ENCODE data around the gene UPP1. TPM values are rescaled to one million over a fixed set of nuclear protein-coding genes. Genes with fewer than 3 reads are reported as not detected.
A peak's percentile ranks its signal among the peaks of the same experiment; 100 is the strongest.
"Not testable (repeated sequence)": the region's sequence is repeated elsewhere in the genome, so short reads cannot be mapped to it uniquely, and the experiment has no call there.

Gene UPP1
- total and polyA plus RNA-seq, 9 donors = 0.71 to 3.2 (median 1.7) TPM

DNA sequence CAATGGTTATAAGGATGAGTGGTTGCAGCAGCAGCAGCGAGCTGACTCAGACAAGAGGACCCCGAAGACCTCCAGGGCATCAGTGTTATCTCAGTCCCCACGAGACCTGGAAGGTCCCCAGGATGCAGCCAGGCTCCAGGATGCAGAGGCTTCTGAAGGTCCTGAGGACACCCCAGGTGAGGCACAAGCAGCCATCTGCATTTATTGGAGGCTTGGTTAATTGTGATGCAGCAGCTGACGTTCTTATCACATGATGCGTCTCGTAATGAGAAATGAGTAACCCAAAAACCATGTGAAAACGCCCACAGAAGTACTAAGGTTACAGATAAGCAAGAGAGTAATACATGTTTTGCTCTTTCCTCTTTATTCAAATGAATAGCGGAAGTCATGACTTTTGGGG, 36.3 kb upstream of the UPP1 start:
- no peak overlapping the region for H3K27ac ChIP-seq (ENCODE audit: low read length)
- no peak for DNase-seq
- H3K9me3 ChIP-seq (replicated peaks; ENCODE audit: control insufficient read depth, low read depth, low read length) = no peaks in the 10 kb centered on the region
- H3K27me3 ChIP-seq (ENCODE audit: control insufficient read depth, insufficient read depth, low read length) = no peaks in the 10 kb centered on the region
- 83% methylated on average over 6 of the region's 8 CpGs for WGBS (ENCODE audit: insufficient coverage)
- H3K4me3 ChIP-seq (ENCODE audit: low read length) = no peak overlapping the region
- H3K4me1 ChIP-seq (ENCODE audit: control insufficient read depth, insufficient read depth, low read length) = no peaks in the 10 kb centered on the region
- no peaks in the 10 kb centered on the region for H3K36me3 ChIP-seq (ENCODE audit: control insufficient read depth, insufficient read depth, low read length)

DNA sequence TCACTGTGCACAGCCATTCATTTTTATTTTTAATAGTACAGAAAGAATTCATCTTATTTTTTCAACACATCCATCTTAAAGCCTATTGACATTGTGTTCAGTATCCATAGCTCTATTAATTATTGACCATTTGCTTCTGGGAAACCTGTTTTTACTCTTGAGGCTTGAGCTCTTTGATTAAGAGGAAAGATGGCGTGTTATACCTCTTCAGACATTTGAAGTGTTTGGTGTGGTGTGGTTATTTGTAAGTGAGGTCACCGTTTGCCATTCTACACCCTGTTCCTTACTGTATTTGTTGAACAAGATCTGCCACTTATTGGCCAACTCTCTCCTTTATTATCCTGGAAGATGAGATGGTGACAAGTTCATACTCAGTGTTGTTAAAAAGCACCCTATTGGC, 35.3 kb upstream of the UPP1 start:
- Histone ChIP-seq H3K36me3 (ENCODE audit: control insufficient read depth, insufficient read depth, low read length) (no peaks in the 10 kb centered on the region), H3K4me1 (ENCODE audit: control insufficient read depth, insufficient read depth, low read length) (no peaks in the 10 kb centered on the region), H3K4me3 (ENCODE audit: low read length) (no peak overlapping the region), H3K9me3 (replicated peaks; ENCODE audit: control insufficient read depth, low read depth, low read length) (no peaks in the 10 kb centered on the region), H3K27me3 (ENCODE audit: control insufficient read depth, insufficient read depth, low read length) (no peaks in the 10 kb centered on the region), H3K27ac (ENCODE audit: low read length) (no peak overlapping the region)
- 80% methylated on average over 1 of the region's 2 CpGs for WGBS (ENCODE audit: insufficient coverage)
- no peak for DNase-seq

DNA sequence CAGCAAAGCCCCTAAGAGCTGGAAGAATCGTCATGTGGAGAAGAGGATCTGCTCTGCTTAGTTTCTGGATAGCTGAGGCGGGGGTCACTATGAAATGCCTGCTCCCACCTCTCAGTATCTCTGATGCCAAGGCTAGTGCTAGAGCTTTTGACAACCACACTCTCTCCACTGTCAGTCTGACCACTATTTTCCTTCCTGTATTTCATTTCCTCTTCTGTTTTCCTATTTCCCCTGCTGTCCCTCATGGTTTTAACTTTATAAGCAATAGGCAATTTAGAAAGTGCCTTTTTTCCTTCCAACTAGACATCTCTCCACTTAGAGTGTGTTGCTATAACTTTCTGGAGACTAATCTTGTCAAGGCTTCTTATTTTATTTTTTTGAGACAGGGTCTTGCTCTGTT, 30.1 kb upstream of the UPP1 start:
- Histone ChIP-seq H3K27ac (ENCODE audit: low read length) (no peak overlapping the region), H3K4me1 (ENCODE audit: control insufficient read depth, insufficient read depth, low read length) (no peaks in the 10 kb centered on the region), H3K27me3 (ENCODE audit: control insufficient read depth, insufficient read depth, low read length) (no peaks in the 10 kb centered on the region), H3K36me3 (ENCODE audit: control insufficient read depth, insufficient read depth, low read length) (no peaks in the 10 kb centered on the region), H3K4me3 (ENCODE audit: low read length) (no peak overlapping the region), H3K9me3 (replicated peaks; ENCODE audit: control insufficient read depth, low read depth, low read length) (no peaks in the 10 kb centered on the region)
- no CpG with 5 or more reads among the region's 2 CpGs for WGBS (ENCODE audit: insufficient coverage)
- peak; percentile 11 for DNase-seq

DNA sequence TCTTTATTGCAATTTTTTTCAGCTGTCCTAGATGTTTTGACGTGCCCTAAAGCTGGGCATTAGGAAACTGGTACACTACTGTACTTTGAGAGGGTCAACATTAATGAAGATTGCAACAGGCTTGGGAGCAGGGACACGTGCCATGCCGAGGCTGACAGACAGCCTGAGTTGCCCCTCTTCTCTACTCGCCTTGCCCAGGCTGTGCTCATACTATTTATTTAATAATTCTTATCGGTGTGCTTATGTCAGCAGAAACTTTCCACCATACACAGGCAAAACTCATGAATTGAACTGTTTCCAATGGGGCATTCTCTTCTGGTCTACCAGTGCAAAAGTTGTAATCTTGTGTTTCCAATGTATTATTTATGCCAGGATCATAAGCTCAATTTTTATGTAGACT, 29.4 kb upstream of the UPP1 start:
- Histone ChIP-seq H3K9me3 (replicated peaks; ENCODE audit: control insufficient read depth, low read depth, low read length) (no peaks in the 10 kb centered on the region), H3K27ac (ENCODE audit: low read length) (no peak overlapping the region), H3K4me1 (ENCODE audit: control insufficient read depth, insufficient read depth, low read length) (no peaks in the 10 kb centered on the region), H3K36me3 (ENCODE audit: control insufficient read depth, insufficient read depth, low read length) (no peaks in the 10 kb centered on the region), H3K27me3 (ENCODE audit: control insufficient read depth, insufficient read depth, low read length) (no peaks in the 10 kb centered on the region), H3K4me3 (ENCODE audit: low read length) (no peak overlapping the region)
- DNase-seq = no peak
- WGBS (ENCODE audit: insufficient coverage) = 100% methylated on average over 1 of the region's 5 CpGs

DNA sequence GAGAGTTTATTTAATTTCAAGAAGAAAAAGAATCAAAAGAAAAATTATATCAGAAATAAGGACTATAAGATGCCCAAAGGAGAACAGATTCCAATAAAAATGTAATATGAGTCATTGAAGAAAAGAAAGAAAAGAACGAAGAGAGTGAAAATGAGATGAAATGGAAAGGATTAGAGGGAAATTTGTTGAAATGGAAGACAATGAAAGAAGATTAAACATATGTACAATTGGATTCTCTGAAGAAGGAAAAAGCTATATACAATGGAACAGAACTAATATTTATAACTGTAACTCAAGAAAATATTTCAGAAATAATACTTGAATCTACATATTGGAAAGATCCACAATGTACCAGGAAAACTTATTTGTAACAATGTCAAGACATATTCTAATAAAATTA, 25.1 kb upstream of the UPP1 start:
- no peak overlapping the region for H3K27ac ChIP-seq (ENCODE audit: low read length)
- no peaks in the 10 kb centered on the region for H3K36me3 ChIP-seq (ENCODE audit: control insufficient read depth, insufficient read depth, low read length)
- H3K4me1 ChIP-seq (ENCODE audit: control insufficient read depth, insufficient read depth, low read length) = no peaks in the 10 kb centered on the region
- H3K27me3 ChIP-seq (ENCODE audit: control insufficient read depth, insufficient read depth, low read length) = no peaks in the 10 kb centered on the region
- no peaks in the 10 kb centered on the region for H3K9me3 ChIP-seq (replicated peaks; ENCODE audit: control insufficient read depth, low read depth, low read length)
- no CpG with 5 or more reads among the region's 1 CpG for WGBS (ENCODE audit: insufficient coverage)
- H3K4me3 ChIP-seq (ENCODE audit: low read length) = no peak overlapping the region
- DNase-seq = no peak

DNA sequence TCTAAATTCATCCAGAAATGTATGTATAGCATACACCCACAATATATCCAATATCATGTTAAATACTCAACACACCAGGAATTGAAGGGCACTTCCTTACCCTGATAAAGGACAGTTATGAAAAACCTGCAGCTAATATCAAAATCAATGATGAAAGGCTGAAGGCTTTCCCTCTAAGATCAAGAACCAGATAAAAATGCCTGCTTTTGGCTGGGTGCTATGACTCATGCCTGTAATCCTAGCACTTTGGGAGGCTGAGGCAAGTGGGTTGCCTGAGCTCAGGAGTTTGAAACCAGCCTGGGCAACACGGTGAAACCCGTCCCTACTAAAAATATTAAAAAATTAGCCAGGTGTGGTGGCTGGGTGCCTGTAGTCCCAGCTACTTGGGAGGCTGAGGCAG, 21.6 kb upstream of the UPP1 start:
- whole genome bisulfite sequencing (ENCODE audit: insufficient coverage) = no CpG with 5 or more reads among the region's 2 CpGs
- no peaks in the 10 kb centered on the region for H3K9me3 ChIP-seq (replicated peaks; ENCODE audit: control insufficient read depth, low read depth, low read length)
- H3K27me3 ChIP-seq (ENCODE audit: control insufficient read depth, insufficient read depth, low read length) = no peaks in the 10 kb centered on the region
- H3K4me3 ChIP-seq (ENCODE audit: low read length) = no peak overlapping the region
- DNase-seq = no peak
- no peaks in the 10 kb centered on the region for H3K36me3 ChIP-seq (ENCODE audit: control insufficient read depth, insufficient read depth, low read length)
- no peaks in the 10 kb centered on the region for H3K4me1 ChIP-seq (ENCODE audit: control insufficient read depth, insufficient read depth, low read length)
- no peak overlapping the region for H3K27ac ChIP-seq (ENCODE audit: low read length)

DNA sequence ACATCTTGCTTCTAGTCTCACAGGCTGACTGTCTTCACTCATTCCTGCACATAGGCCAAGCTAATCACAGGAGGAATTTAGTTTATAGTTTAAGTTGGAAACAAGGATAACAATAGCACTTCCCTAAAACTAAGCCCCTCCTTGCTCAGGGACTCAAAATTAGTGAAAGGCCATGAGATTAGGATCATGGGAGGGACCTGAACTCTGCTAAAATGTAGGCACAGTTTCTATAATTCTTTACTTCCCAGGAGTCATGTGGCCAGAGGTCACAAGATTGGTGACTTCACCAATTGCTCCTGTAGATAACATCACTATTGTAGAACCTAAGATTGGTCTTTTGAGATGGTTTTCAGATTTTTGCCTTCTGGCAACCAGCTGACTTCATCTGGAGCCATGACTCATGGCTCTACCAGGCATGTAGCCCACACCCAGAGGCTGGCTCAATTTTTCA, 14.8 kb upstream of the UPP1 start:
- H3K4me3 ChIP-seq (ENCODE audit: low read length) = no peak overlapping the region
- H3K9me3 ChIP-seq (replicated peaks; ENCODE audit: control insufficient read depth, low read depth, low read length) = no peaks in the 10 kb centered on the region
- H3K27me3 ChIP-seq (ENCODE audit: control insufficient read depth, insufficient read depth, low read length) = no peaks in the 10 kb centered on the region
- no peak for DNase-seq
- H3K27ac ChIP-seq (ENCODE audit: low read length) = no peak overlapping the region
- no peaks in the 10 kb centered on the region for H3K4me1 ChIP-seq (ENCODE audit: control insufficient read depth, insufficient read depth, low read length)
- H3K36me3 ChIP-seq (ENCODE audit: control insufficient read depth, insufficient read depth, low read length) = no peaks in the 10 kb centered on the region

DNA sequence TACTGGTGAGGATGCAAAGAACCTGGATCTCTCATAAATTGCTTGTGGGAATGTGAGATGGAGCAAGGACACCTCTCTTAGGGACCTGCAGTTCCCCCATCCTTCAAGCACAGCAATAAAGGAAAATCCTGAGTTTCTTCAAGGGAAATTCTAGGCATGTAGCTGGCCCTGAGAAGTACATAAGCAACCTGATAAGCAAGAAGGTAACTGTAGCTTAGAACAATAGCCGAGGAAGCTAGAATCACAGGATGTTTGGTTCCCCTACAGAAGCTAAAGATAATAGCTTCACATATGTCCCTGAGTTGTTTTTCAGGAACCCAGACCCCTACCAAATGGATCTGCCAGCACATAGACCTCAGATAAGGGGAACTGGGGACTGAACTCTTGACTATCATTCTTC, 11.6 kb upstream of the UPP1 start:
- WGBS (ENCODE audit: insufficient coverage) = no CpG with 5 or more reads among the region's 1 CpG
- no peaks in the 10 kb centered on the region for H3K27me3 ChIP-seq (ENCODE audit: control insufficient read depth, insufficient read depth, low read length)
- no peak for DNase-seq
- no peaks in the 10 kb centered on the region for H3K4me1 ChIP-seq (ENCODE audit: control insufficient read depth, insufficient read depth, low read length)
- no peak overlapping the region for H3K4me3 ChIP-seq (ENCODE audit: low read length)
- no peaks in the 10 kb centered on the region for H3K36me3 ChIP-seq (ENCODE audit: control insufficient read depth, insufficient read depth, low read length)
- H3K9me3 ChIP-seq (replicated peaks; ENCODE audit: control insufficient read depth, low read depth, low read length) = no peaks in the 10 kb centered on the region
- no peak overlapping the region for H3K27ac ChIP-seq (ENCODE audit: low read length)

DNA sequence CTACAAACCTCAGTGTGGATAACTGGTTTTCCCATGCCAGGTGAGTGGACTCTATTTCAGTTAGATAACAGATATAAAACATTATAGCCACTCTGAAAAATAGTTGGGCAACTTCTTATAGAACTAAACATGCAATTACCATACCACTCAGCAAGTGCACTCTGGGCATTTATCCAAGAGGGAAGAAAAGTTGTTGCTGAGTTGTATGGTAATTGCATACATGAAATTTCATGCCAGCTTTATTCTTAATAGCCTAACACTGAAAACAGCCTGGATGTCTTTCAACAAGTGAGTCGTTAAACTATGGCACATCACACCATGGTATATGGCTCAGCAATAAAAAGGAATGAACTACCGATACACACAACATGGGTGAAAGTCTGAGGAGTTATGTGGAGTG, 10.6 kb upstream of the UPP1 start:
- H3K36me3 ChIP-seq (ENCODE audit: control insufficient read depth, insufficient read depth, low read length) = no peaks in the 10 kb centered on the region
- H3K4me1 ChIP-seq (ENCODE audit: control insufficient read depth, insufficient read depth, low read length) = no peaks in the 10 kb centered on the region
- no peaks in the 10 kb centered on the region for H3K9me3 ChIP-seq (replicated peaks; ENCODE audit: control insufficient read depth, low read depth, low read length)
- WGBS (ENCODE audit: insufficient coverage) = no CpG with 5 or more reads among the region's 2 CpGs
- no peaks in the 10 kb centered on the region for H3K27me3 ChIP-seq (ENCODE audit: control insufficient read depth, insufficient read depth, low read length)
- no peak overlapping the region for H3K4me3 ChIP-seq (ENCODE audit: low read length)
- DNase-seq = no peak
- no peak overlapping the region for H3K27ac ChIP-seq (ENCODE audit: low read length)

DNA sequence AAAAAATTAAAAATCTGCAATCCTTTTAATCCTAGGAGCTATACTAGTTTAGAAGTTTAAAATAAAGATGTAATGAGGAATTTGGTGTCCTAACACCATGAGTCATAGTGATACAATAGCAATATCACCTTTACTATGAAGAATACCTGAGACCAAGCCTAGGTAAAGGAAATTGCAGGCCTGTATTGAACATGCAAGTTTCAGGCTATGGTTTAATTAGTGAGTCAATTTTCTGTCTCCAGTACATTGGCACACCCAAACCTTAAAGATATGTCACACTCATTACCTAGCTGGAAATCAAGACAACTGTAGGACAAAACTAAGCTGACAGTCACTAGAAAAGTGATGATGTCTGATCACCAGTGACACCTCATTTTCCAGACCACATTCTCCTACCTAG, 6.7 kb upstream of the UPP1 start:
- H3K27me3 ChIP-seq (ENCODE audit: control insufficient read depth, insufficient read depth, low read length); H3K9me3 ChIP-seq (replicated peaks; ENCODE audit: control insufficient read depth, low read depth, low read length); H3K4me1 ChIP-seq (ENCODE audit: control insufficient read depth, insufficient read depth, low read length); H3K4me3 ChIP-seq (ENCODE audit: low read length); H3K36me3 ChIP-seq (ENCODE audit: control insufficient read depth, insufficient read depth, low read length); H3K27ac ChIP-seq (ENCODE audit: low read length); DNase-seq: not testable (repeated sequence)

DNA sequence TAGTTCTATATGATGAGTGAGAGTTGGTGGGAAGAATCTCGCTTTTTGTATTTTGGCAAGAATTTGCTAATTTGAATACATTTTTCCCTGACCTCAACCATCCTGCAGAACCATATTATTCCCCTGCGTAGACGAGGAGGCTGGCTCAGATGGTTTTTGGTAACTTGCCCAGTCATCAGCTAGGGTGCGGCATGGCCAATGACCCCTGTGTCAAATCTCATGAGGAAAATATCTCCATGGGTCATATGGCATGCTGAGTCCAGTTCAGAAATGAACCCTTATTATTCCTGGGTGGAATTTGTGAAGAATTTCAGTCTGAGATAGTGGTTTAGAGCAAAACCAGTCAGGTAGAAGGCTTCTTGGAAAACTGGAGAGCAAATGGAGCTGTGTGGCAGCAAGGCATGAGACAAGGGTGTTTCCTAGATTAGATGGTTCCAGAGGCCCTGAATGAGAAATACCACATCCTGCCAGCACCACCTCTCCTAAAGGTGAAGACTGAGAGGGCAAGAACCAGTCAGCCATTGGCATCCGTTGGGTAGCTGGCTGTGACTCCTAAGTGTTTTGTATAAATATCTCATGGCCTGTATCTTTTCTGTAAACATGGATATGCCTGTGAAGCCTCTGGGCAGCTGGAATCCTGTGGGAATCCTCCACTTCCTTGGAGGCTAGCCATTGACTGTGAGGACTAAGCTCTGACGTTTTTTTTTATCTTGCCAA, 5.8 kb upstream of the UPP1 start:
- H3K4me1 ChIP-seq (ENCODE audit: control insufficient read depth, insufficient read depth, low read length) = peaks cover under 1% of the 10 kb centered on the region
- H3K27ac ChIP-seq (ENCODE audit: low read length) = no peak overlapping the region
- no peak for DNase-seq

More for the DNA sequence above, 5.8 kb upstream of the UPP1 start:
- no peak overlapping the region for H3K4me3 ChIP-seq (ENCODE audit: low read length)
- peaks cover 5% of the 10 kb centered on the region for H3K27me3 ChIP-seq (ENCODE audit: control insufficient read depth, insufficient read depth, low read length)
- no peaks in the 10 kb centered on the region for H3K36me3 ChIP-seq (ENCODE audit: control insufficient read depth, insufficient read depth, low read length)
- no peaks in the 10 kb centered on the region for H3K9me3 ChIP-seq (replicated peaks; ENCODE audit: control insufficient read depth, low read depth, low read length)
- 100% methylated on average over 1 of the region's 6 CpGs for WGBS (ENCODE audit: insufficient coverage)

Data from muscle of leg (tissue), 11 donors.